MM.1S (cell line): ENCODE data around the gene PIH1D1.

Source experiments
- DNase-seq: peaks from one replicate; pipeline ENCODE4 v3.0.0-alpha.2; 2015
- H2AFZ ChIP-seq: fragments of 300-600 bp; sonication (generic); 2 replicates; pipeline ENCODE4 v1.6.0; 2016; ENCODE audit warnings: antibody characterized with exemption, low read length
- H3F3A ChIP-seq: fragments of 300-600 bp; sonication (generic); 2 replicates; pipeline ENCODE4 v1.6.1; 2016; ENCODE audit warnings: mild to moderate bottlenecking, antibody characterized with exemption, low read length, moderate library complexity, mixed read lengths; ENCODE audit not compliant: insufficient read depth
- H3K27ac ChIP-seq: fragments of 300-600 bp; sonication (generic); 2 replicates; pipeline ENCODE4 v1.5.1; 2016; ENCODE audit warnings: mild to moderate bottlenecking, low read length
- H3K27me3 ChIP-seq: fragments of 300-600 bp; sonication (generic); replicated peaks from 2 replicates; pipeline ENCODE4 v1.6.0; 2016; ENCODE audit warnings: low read length; ENCODE audit not compliant: insufficient read depth
- H3K36me3 ChIP-seq: fragments of 300-600 bp; sonication (generic); replicated peaks from 2 replicates; pipeline ENCODE4 v1.6.1; 2016; ENCODE audit warnings: mild to moderate bottlenecking, low read length, mixed read lengths; ENCODE audit not compliant: insufficient read depth
- H3K4me1 ChIP-seq: fragments of 300-600 bp; sonication (generic); 2 replicates; pipeline ENCODE4 v1.6.1; 2016; ENCODE audit warnings: low read length, mixed read lengths
- H3K4me2 ChIP-seq: fragments of 300-600 bp; sonication (generic); 2 replicates; pipeline ENCODE4 v1.6.0; 2016; ENCODE audit warnings: low read depth, low read length
- H3K4me3 ChIP-seq: fragments of 300-600 bp; sonication (generic); 2 replicates; pipeline ENCODE4 v1.5.1; 2016; ENCODE audit warnings: low read length, mixed read lengths
- H3K79me2 ChIP-seq: fragments of 300-600 bp; sonication (generic); 2 replicates; pipeline ENCODE4 v1.6.1; 2016; ENCODE audit warnings: mixed run types, low read length, mixed read lengths
- H3K9ac ChIP-seq: fragments of 300-600 bp; sonication (generic); 2 replicates; pipeline ENCODE4 v1.6.1; 2016; ENCODE audit warnings: low read length, mixed read lengths
- H3K9me2 ChIP-seq: fragments of 300-600 bp; sonication (generic); replicated peaks from 2 replicates; pipeline ENCODE4 v1.6.1; 2016; ENCODE audit warnings: mild to moderate bottlenecking, low read length, mixed read lengths; ENCODE audit not compliant: insufficient read depth
- H3K9me3 ChIP-seq: fragments of 300-600 bp; sonication (generic); replicated peaks from 2 replicates; pipeline ENCODE4 v1.6.1; 2016; ENCODE audit warnings: mild to moderate bottlenecking, low read length, mixed read lengths; ENCODE audit not compliant: insufficient read depth
- H4K20me1 ChIP-seq: fragments of 300-600 bp; sonication (generic); 2 replicates; pipeline ENCODE4 v1.6.1; 2016; ENCODE audit warnings: mild to moderate bottlenecking, low read length, moderate library complexity, mixed read lengths; ENCODE audit not compliant: insufficient read depth
- EZH2 ChIP-seq: fragments of 300-600 bp; sonication (generic); optimal IDR thresholded peaks from 2 replicates; pipeline ENCODE3; 2017; ENCODE audit warnings: low read depth, mild to moderate bottlenecking, antibody characterized with exemption, low read length, mixed read lengths
- EZH2phosphoT487 ChIP-seq: fragments of 300-600 bp; sonication (generic); IDR thresholded peaks from 2 replicates; pipeline ENCODE4 v1.6.1; 2018; ENCODE audit warnings: antibody characterized with exemption, low read length
- TF ChIP-seq, protein P1 (sequence below): fragments of 300-600 bp; sonication (generic); IDR thresholded peaks from 2 replicates; pipeline ENCODE4 v1.5.1; 2016; ENCODE audit warnings: antibody characterized with exemption, low read length, mixed read lengths

Gene PIH1D1

DNA sequence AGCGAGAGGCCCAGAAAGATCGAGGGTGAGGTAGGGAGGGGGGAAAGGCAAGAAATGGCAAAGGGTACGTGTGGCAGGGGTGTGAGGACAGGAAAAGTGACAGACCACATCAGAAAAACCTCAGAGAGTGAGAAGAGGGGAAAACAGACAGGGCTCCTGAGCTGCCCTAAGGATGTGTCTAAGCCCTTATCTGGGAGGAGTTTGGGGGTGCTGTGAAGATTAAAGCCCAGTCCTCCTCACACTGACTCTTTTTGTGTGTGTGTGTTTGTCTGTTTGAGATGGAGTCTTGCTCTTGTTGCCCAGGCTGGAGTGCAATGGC is 27.7 kb downstream of the PIH1D1 start:
- no peaks in the 10 kb centered on the region for H4K20me1 ChIP-seq

DNA sequence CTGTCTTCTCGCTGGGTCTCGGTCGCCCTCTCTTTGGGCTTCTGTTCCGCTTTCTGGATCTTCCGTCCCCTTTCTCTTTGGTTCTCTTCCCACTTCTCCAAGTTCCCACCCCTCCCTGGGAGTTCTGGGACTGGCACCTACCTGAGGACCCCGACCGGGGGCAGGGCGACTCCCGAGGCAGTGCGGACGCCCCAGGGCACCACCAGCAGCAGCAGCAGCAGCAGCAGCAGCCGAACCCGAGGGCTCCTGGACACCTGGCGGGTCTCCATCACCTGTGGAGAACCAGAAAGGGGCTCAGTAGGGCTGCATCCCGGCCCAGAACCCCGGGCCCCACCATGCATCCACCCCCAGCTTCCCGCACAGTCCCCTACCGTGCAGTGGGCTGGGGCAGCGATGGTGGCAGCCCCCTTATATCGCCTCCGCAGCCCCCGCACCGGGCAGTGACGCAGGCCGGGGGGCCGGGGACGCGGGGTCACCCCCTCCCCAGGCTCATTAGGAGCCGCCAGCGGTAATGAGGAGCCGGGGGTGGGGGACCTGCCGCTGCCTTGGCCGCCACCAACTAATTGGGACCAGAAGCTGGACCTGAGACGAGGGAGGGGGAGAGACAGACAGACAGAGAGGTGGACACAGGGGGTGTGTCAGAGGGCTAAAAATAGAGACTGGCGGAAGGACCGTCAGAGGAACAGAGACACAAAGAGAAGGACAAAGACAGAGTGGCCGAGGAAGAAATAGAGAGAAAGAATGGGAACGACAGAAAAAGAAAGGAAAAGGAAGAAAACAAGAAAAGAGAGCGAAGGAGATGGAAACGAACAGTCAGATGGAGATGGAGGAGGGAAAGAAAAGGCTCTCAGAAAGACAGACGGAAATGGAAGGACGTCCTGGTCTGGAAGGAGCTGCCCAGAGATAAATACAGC is 28.3 kb downstream of the PIH1D1 start, which contains the start of gene PTH2:
TSS of gene PTH2 (minus strand) at position 371 of the 914 bp plus-strand sequence. CDS start at position 269, 102 bp downstream.
- H3K79me2 ChIP-seq, result no peaks in the 10 kb centered on the region
- H4K20me1 ChIP-seq, result no peaks in the 10 kb centered on the region
- no peak for TF ChIP-seq EZH2phosphoT487
- TF ChIP-seq EZH2, result peak; percentile 74
- H3K27me3 ChIP-seq, result peaks cover 99% of the 10 kb centered on the region
- peak within 1 kb of the TSS; percentile 27; the same call in 1 of the 2 replicates for H2AFZ ChIP-seq
- no peaks in the 10 kb centered on the region for H3K9me3 ChIP-seq
- H3K9ac ChIP-seq, result no peak within 1 kb of the TSS
- H3K36me3 ChIP-seq, result no peaks in the 10 kb centered on the region
- H3K4me1 ChIP-seq, result 0 out of 2 replicates have a peak, but pooled peaks cover 3% of the 10 kb centered on the region
- H3K4me3 ChIP-seq, result 0 out of 2 replicates have a peak within 1 kb of the TSS, but pooled peaks have one; percentile 23
- no peak within 1 kb of the TSS for H3K27ac ChIP-seq
- no peaks in the 10 kb centered on the region for H3F3A ChIP-seq
- no peaks in the 10 kb centered on the region for H3K9me2 ChIP-seq
- DNase-seq, result no peak
- H3K4me2 ChIP-seq, result peak within 1 kb of the TSS; percentile 81

More for the DNA sequence above, 27.7 kb downstream of the PIH1D1 start:
- H3F3A ChIP-seq, result no peaks in the 10 kb centered on the region
- H2AFZ ChIP-seq, result no peak overlapping the region
- no peaks in the 10 kb centered on the region for H3K9me2 ChIP-seq
- no peak overlapping the region for H3K4me2 ChIP-seq
- peaks cover 99% of the 10 kb centered on the region for H3K27me3 ChIP-seq
- no peak overlapping the region for H3K9ac ChIP-seq
- H3K79me2 ChIP-seq, result no peaks in the 10 kb centered on the region
- H3K27ac ChIP-seq, result no peak overlapping the region
- H3K4me1 ChIP-seq, result 0 out of 2 replicates have a peak, but pooled peaks cover 3% of the 10 kb centered on the region
- H3K9me3 ChIP-seq, result no peaks in the 10 kb centered on the region
- DNase-seq, result no peak
- no peak overlapping the region for H3K4me3 ChIP-seq
- no peaks in the 10 kb centered on the region for H3K36me3 ChIP-seq
- TF ChIP-seq EZH2phosphoT487 (no peak), EZH2 (no peak)
- TF ChIP-seq, protein P1, sequence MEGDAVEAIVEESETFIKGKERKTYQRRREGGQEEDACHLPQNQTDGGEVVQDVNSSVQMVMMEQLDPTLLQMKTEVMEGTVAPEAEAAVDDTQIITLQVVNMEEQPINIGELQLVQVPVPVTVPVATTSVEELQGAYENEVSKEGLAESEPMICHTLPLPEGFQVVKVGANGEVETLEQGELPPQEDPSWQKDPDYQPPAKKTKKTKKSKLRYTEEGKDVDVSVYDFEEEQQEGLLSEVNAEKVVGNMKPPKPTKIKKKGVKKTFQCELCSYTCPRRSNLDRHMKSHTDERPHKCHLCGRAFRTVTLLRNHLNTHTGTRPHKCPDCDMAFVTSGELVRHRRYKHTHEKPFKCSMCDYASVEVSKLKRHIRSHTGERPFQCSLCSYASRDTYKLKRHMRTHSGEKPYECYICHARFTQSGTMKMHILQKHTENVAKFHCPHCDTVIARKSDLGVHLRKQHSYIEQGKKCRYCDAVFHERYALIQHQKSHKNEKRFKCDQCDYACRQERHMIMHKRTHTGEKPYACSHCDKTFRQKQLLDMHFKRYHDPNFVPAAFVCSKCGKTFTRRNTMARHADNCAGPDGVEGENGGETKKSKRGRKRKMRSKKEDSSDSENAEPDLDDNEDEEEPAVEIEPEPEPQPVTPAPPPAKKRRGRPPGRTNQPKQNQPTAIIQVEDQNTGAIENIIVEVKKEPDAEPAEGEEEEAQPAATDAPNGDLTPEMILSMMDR, result no peak

DNA sequence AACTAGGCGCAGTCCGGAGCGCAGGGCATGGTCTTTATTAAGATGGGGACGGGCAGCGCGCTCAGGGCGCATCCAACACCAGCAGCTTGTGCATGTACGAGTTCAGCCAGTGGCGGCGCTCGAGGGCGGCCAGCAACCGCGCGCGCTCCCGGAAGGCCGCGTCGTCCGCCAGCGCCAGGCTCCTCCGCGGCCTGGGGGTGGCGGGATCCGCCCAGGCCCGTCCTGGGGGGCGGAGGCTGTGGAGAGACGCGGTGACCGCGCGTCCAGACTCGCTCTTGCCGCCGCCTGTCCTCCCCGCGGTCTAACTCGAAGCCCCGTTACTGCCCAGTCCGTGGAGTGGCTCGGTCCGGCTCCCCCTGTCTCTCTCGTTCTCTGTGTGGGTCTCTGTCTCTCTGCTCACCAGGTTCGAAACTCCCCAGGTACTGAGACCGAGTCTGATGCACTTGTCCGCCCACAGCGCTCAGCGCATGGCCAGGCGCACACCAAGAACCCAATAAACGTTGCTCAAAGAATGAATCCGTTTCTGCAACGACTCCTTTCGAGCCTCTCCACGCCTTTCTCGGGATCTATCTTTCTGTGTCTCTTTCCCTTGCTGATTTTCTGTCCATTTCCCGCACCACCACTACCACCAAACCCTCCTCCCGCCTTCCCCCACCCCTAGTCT is 29.1 kb downstream of the PIH1D1 start:
- Histone ChIP-seq H3K4me1 (0 out of 2 replicates have a peak, but pooled peaks cover 3% of the 10 kb centered on the region), H3K79me2 (no peaks in the 10 kb centered on the region), H3K36me3 (no peaks in the 10 kb centered on the region), H3K9ac (no peak overlapping the region), H4K20me1 (no peaks in the 10 kb centered on the region), H3F3A (no peaks in the 10 kb centered on the region), H2AFZ (peak overlapping the region; percentile 27; the same call in 1 of the 2 replicates), H3K4me2 (peak overlapping the region; percentile 81), H3K27ac (no peak overlapping the region), H3K4me3 (0 out of 2 replicates have a peak overlapping the region, but pooled peaks have one; percentile 23), H3K9me3 (no peaks in the 10 kb centered on the region), H3K9me2 (no peaks in the 10 kb centered on the region), H3K27me3 (peaks cover 99% of the 10 kb centered on the region)
- DNase-seq, result peak; percentile 30
- TF ChIP-seq EZH2phosphoT487 (peak; percentile 59; the same call in 1 of the 2 replicates), EZH2 (no peak)
- TF ChIP-seq, protein P1, result peak; percentile 47
